ENCODE measurements around the gene ABHD5. TPM values are rescaled to one million over a fixed set of nuclear protein-coding genes. Genes with fewer than 3 reads are reported as not detected.

Gene ABHD5
- total and polyA plus RNA-seq, 2 of the 8 experiments (the other 6 are each of a cell fraction or from before 2014, with no cell fraction given), result 10.5 to 16.4 TPM

- TF ChIP-seq SIRT6 (IDR thresholded peaks at IDR 0.05; ENCODE audit: low read length) (no peak), FOSL1 (IDR thresholded peaks at IDR 0.05; ENCODE audit: insufficient read depth, low read depth, low read length) (no peak)
Observed at GRCh38 chr3:43707266-43707665, 16.5 kb downstream of the ABHD5 start (continued).
